ENCODE measurements around the gene TERB1.

GRCh38 chr16:66754819-66755218, 46.6 kb downstream of the TERB1 start:
- TF ChIP-seq POLR2A (IDR thresholded peaks at IDR 0.05; ENCODE audit: low read length) (no peak), GATA1 (IDR thresholded peaks at IDR 0.05; ENCODE audit: low read depth, low read length) (no peak)
